Measurements from ENCODE around the gene TTLL7. TPM values are rescaled to one million over a fixed set of nuclear protein-coding genes. Genes with fewer than 3 reads are reported as not detected.
A peak's percentile ranks its signal among the peaks of the same experiment; 100 is the strongest.

TTLL7 gene
- total and polyA plus RNA-seq, 2 experiments from 2014 or later, result 4.1 to 6.7 TPM

- Mint-ChIP-seq H3K36me3 (ENCODE audit: low read depth) (peaks cover 4% of the 10 kb centered on the region; the same call in 1 of the 3 replicates), H3K27ac (no peak overlapping the region)
- H3K27me3 ChIP-seq (ENCODE audit: insufficient read depth), result peaks cover 99% of the 10 kb centered on the region
These were observed 28.4 kb upstream of the TTLL7 start for GRCh38 chr1:84027368-84027767.

GRCh38 chr1:84025966-84026365 is 27.0 kb upstream of the TTLL7 start:
- H3K4me1 Mint-ChIP-seq, result no peaks in the 10 kb centered on the region
- TF ChIP-seq ZNF114 (CRISPR knock-in tag; IDR thresholded peaks at IDR 0.05) (no peak), NANOG (IDR thresholded peaks at IDR 0.05; ENCODE audit: borderline replicate concordance) (no peak), ETS1 (IDR thresholded peaks at IDR 0.05) (no peak), CREB1 (CRISPR knock-in tag; IDR thresholded peaks at IDR 0.05; ENCODE audit: low read depth) (no peak), STAT1 (IDR thresholded peaks at IDR 0.05; ENCODE audit: unreplicated experiment) (no peak), EZH2 (IDR thresholded peaks at IDR 0.05; ENCODE audit: low read depth, unreplicated experiment) (no peak), REST (IDR thresholded peaks at IDR 0.05; ENCODE audit: unreplicated experiment) (no peak), JUNB (IDR thresholded peaks at IDR 0.05; ENCODE audit: unreplicated experiment) (no peak), ZNF462 (CRISPR knock-in tag; IDR thresholded peaks at IDR 0.05) (no peak), ZNF331 (CRISPR knock-in tag; IDR thresholded peaks at IDR 0.05; ENCODE audit: low read depth) (no peak), EZH2phosphoT487 (IDR thresholded peaks at IDR 0.05; ENCODE audit: unreplicated experiment) (no peak)

More at GRCh38 chr1:84027368-84027767, 28.4 kb upstream of the TTLL7 start:
- DNase-seq (ENCODE audit: low spot score) (peak; percentile 62), ATAC-seq (peak; percentile 98)
- Histone ChIP-seq H4K20me1 (replicated peaks; ENCODE audit: insufficient read depth) (no peaks in the 10 kb centered on the region; the same call in 1 of the 2 replicates), H3F3A (replicated peaks; ENCODE audit: low read depth) (no peaks in the 10 kb centered on the region), H3K79me2 (replicated peaks; ENCODE audit: insufficient read depth) (no peaks in the 10 kb centered on the region), H3K4me2 (no peak overlapping the region), H3K27ac (ENCODE audit: low read depth) (no peak overlapping the region), H3K36me3 (ENCODE audit: insufficient read depth) (no peaks in the 10 kb centered on the region), H3K9me2 (ENCODE audit: insufficient read depth) (no peaks in the 10 kb centered on the region; the same call in 1 of the 2 replicates), H2AFZ (no peak overlapping the region), H3K4me1 (ENCODE audit: insufficient read depth) (no peaks in the 10 kb centered on the region), H3K4me3 (no peak overlapping the region)
- Mint-ChIP-seq H3K9me3 (peaks cover 6% of the 10 kb centered on the region; the same call in 2 of the 3 replicates), H3K27me3 (ENCODE audit: insufficient read depth, low read depth, poor library complexity) (peaks cover 75% of the 10 kb centered on the region), H3K4me1 (peaks cover 6% of the 10 kb centered on the region; the same call in 1 of the 3 replicates), H3K4me3 (no peak overlapping the region)
- no peak for TF ChIP-seq ZNF114 (CRISPR knock-in tag; IDR thresholded peaks at IDR 0.05)
- peak; percentile 67 for TF ChIP-seq POLR2AphosphoS5 (IDR thresholded peaks at IDR 0.05; ENCODE audit: low read depth)
- TF ChIP-seq EZH2 (IDR thresholded peaks at IDR 0.05; ENCODE audit: low read depth, unreplicated experiment), result no peak

More at GRCh38 chr1:84025966-84026365, 27.0 kb upstream of the TTLL7 start:
- no peak overlapping the region for H3K4me3 Mint-ChIP-seq
- peaks cover 10% of the 10 kb centered on the region; the same call in 1 of the 3 replicates for H3K36me3 Mint-ChIP-seq (ENCODE audit: low read depth)
- Histone ChIP-seq H3K36me3 (ENCODE audit: insufficient read depth) (no peaks in the 10 kb centered on the region), H3K4me1 (ENCODE audit: insufficient read depth) (no peaks in the 10 kb centered on the region), H3K27me3 (ENCODE audit: insufficient read depth) (peaks cover 86% of the 10 kb centered on the region), H3K9me2 (ENCODE audit: insufficient read depth) (no peaks in the 10 kb centered on the region; the same call in 1 of the 2 replicates), H3K79me2 (replicated peaks; ENCODE audit: insufficient read depth) (no peaks in the 10 kb centered on the region), H3K27ac (ENCODE audit: low read depth) (no peak overlapping the region), H4K20me1 (replicated peaks; ENCODE audit: insufficient read depth) (no peaks in the 10 kb centered on the region; the same call in 1 of the 2 replicates), H3K4me2 (no peak overlapping the region), H2AFZ (no peak overlapping the region), H3K4me3 (no peak overlapping the region), H3F3A (replicated peaks; ENCODE audit: low read depth) (no peaks in the 10 kb centered on the region)
- ATAC-seq (no peak), DNase-seq (ENCODE audit: low spot score) (no peak)
- peaks cover 69% of the 10 kb centered on the region for H3K27me3 Mint-ChIP-seq (ENCODE audit: insufficient read depth, low read depth, poor library complexity)
- H3K27ac Mint-ChIP-seq, result no peak overlapping the region
- H3K9me3 Mint-ChIP-seq, result peaks cover 16% of the 10 kb centered on the region

Data from GM23338 (cell line).